MM.1S (cell line): ENCODE measurements around the gene FER.

ENCODE experiments used
- CTCF ChIP-seq: fragments of 300-600 bp; sonication (generic); IDR thresholded peaks from 2 replicates; pipeline ENCODE4 v1.5.1; 2016; ENCODE audit warnings: antibody characterized with exemption, low read length, mixed read lengths
- EZH2 ChIP-seq: fragments of 300-600 bp; sonication (generic); optimal IDR thresholded peaks from 2 replicates; pipeline ENCODE3; 2017; ENCODE audit warnings: low read depth, mild to moderate bottlenecking, antibody characterized with exemption, low read length, mixed read lengths
- EZH2phosphoT487 ChIP-seq: fragments of 300-600 bp; sonication (generic); IDR thresholded peaks from 2 replicates; pipeline ENCODE4 v1.6.1; 2018; ENCODE audit warnings: antibody characterized with exemption, low read length

DNA sequence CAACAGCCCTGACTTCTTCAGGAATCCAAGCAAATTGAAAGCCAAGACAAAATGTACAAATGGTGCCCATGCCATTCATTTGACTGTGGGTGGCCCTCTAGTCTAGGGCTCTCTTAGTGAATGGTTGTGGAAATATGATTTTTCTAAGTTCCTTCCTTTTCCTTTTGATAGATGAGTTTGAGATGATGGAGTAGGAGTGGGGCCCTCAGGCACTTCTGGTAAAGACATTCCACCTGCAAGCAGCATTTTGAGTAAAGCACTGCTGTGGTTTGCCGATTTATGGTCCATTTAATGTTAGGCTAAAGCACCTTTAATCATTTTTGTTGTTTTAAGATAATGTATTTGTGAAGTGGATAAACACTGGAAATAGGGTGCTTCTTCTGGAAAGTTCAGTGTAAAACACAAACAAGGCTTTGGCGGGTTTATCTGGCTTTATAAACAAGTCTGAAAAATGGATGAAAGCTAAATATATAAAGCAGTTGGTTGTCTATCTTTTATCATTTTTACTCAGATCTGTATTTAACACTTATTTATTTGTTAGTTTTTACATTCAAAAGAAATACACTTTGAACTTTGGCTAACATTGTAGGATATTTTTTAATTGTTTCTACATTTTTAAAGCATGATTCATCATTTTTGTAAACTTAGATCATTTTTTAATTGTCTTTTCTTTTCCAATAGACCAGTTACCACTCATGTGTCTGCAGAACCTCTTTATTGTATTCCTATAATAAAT is 448.6 kb downstream of the FER start:
- no peak for TF ChIP-seq CTCF
- TF ChIP-seq EZH2 = no peak
- no peak for TF ChIP-seq EZH2phosphoT487
